ENCODE data around the gene PARP4.
"Not testable (repeated sequence)": the region's sequence is repeated elsewhere in the genome, so short reads cannot be mapped to it uniquely, and the experiment has no call there.

Gene PARP4

DNA sequence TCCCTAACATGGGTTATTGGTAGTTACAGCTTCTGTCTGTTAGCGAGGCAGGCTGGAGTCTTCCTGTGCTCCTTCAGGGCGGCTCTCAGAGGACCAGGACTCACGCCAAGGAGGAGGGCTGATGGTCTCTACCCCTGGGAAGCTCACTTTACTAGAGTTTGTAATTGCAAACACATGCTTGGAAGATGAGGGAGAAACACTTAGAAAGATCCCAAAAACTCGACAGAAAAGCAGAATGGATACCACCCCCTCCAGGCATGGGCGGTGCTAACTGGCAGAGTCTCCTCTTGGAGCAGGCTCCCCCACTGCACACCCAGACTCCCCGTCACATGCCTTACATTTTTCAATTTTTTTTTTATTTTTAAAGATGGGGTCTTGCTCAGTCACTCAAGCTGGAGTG lies 62.0 kb downstream of the PARP4 start:
- TF ChIP-seq, protein P1, sequence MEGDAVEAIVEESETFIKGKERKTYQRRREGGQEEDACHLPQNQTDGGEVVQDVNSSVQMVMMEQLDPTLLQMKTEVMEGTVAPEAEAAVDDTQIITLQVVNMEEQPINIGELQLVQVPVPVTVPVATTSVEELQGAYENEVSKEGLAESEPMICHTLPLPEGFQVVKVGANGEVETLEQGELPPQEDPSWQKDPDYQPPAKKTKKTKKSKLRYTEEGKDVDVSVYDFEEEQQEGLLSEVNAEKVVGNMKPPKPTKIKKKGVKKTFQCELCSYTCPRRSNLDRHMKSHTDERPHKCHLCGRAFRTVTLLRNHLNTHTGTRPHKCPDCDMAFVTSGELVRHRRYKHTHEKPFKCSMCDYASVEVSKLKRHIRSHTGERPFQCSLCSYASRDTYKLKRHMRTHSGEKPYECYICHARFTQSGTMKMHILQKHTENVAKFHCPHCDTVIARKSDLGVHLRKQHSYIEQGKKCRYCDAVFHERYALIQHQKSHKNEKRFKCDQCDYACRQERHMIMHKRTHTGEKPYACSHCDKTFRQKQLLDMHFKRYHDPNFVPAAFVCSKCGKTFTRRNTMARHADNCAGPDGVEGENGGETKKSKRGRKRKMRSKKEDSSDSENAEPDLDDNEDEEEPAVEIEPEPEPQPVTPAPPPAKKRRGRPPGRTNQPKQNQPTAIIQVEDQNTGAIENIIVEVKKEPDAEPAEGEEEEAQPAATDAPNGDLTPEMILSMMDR (IDR thresholded peaks at IDR 0.05; ENCODE audit: control insufficient read depth, insufficient read depth, low read depth, low read length, missing control alignments), result no peak
- peak; percentile 52 for DNase-seq (ENCODE audit: low read depth)

DNA sequence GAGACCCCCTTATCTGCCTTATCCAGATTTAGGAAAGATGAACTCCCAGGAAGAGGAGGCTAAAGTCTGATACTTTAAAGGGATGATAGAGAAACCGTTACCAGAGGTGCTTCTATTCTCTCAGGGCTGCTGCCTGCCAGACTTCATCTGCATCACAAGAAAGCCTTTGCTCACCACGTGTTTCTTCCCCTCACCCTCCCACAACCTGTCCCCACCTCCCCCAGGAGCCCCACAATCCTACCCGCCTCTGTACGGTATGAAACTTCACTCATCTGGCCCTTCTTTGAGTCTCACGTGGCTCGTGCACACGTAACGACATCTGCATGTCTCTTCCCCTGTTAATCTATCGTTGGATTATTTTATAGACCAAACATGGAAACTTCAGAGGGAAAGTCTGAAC lies 67.7 kb downstream of the PARP4 start:
- not testable (repeated sequence) for DNase-seq (ENCODE audit: low read depth); H3K4me3 ChIP-seq (ENCODE audit: control insufficient read depth, low read depth, low read length)

More for the DNA sequence above, 62.0 kb downstream of the PARP4 start:
- H3K4me3 ChIP-seq (ENCODE audit: control insufficient read depth, low read depth, low read length), result no peak overlapping the region

DNA sequence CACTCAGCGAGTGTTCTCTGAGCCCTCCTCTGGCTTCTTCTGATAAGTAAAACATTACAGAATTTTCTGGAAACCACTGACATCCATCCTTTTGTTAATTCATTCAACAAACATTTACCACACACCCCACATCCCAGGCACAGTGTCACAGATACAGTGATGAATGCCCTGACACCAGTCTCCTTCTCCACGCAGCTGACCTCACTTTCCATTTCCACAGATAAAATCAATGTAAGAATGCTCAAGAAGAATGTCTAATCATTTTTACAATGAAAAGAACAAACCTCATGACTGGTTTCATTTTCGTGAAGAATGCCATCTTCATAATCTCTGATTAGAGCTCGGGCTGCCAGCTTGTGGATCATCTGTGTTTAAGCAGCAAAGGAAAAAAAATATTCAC lies 69.2 kb downstream of the PARP4 start:
- no peak overlapping the region for H3K4me3 ChIP-seq (ENCODE audit: control insufficient read depth, low read depth, low read length)
- TF ChIP-seq, protein P1 (IDR thresholded peaks at IDR 0.05; ENCODE audit: control insufficient read depth, insufficient read depth, low read depth, low read length, missing control alignments), result no peak
- DNase-seq (ENCODE audit: low read depth), result no peak

- not testable (repeated sequence) for DNase-seq (ENCODE audit: low read depth); H3K4me3 ChIP-seq (ENCODE audit: control insufficient read depth, low read depth, low read length)
Observed at GRCh38 chr13:24426045-24426444, 86.5 kb downstream of the PARP4 start.

DNA sequence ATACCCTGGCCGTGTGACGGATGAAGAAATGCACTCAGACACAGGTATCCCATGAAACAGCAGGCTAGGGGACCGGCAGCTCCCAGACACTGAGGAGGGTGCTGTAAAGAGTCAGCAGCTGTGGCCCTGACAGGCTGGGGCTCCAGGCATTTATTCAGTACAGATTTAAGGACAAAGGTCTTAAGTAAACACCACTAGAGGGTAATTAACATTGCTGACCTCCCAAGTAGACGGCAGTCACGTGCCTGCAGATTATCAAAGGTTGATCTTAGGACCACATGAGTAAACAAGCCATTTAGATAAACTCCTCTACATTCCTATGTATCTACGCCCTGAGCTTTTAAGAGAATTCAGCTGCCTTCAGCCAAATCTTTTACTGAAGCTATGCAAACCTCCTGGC lies 92.9 kb downstream of the PARP4 start:
- H3K4me3 ChIP-seq (ENCODE audit: control insufficient read depth, low read depth, low read length); DNase-seq (ENCODE audit: low read depth): not testable (repeated sequence)

DNA sequence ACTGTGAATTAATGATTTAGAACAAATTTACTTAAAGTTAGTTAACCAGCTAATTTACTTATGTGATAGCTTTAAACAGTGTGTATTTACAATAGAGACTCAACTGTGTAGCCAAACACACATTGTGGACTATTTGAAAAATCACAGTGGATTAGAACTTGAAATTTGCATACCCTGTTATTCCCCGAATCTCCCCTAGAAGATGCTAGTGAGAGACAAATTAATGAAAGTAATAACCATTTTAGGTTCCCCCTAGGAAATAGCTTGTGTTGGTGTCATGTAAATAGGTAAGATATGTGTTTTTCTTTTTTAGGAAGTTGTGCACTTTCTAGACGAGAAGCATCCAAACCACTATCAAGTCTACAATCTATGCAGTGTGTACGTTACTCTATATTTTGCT lies 104.7 kb downstream of the PARP4 start:
- DNase-seq (ENCODE audit: low read depth), result no peak
- TF ChIP-seq, protein P1 (IDR thresholded peaks at IDR 0.05; ENCODE audit: control insufficient read depth, insufficient read depth, low read depth, low read length, missing control alignments), result no peak
- no peak overlapping the region for H3K4me3 ChIP-seq (ENCODE audit: control insufficient read depth, low read depth, low read length)

- TF ChIP-seq, protein P1 (IDR thresholded peaks at IDR 0.05; ENCODE audit: control insufficient read depth, insufficient read depth, low read depth, low read length, missing control alignments), result no peak
- H3K4me3 ChIP-seq (ENCODE audit: control insufficient read depth, low read depth, low read length), result no peak overlapping the region
- no peak for DNase-seq (ENCODE audit: low read depth)
Observed at GRCh38 chr13:24406524-24406923, 106.1 kb downstream of the PARP4 start.

GRCh38 chr13:24396821-24397220 lies 115.8 kb downstream of the PARP4 start:
- no peak overlapping the region for H3K4me3 ChIP-seq (ENCODE audit: control insufficient read depth, low read depth, low read length)
- DNase-seq (ENCODE audit: low read depth), result no peak
- TF ChIP-seq, protein P1 (IDR thresholded peaks at IDR 0.05; ENCODE audit: control insufficient read depth, insufficient read depth, low read depth, low read length, missing control alignments), result no peak

Data from AG09309 (cell line).